DOHH2 (cell line): ENCODE data around the gene ADAP1.
A peak's percentile ranks its signal among the peaks of the same experiment; 100 is the strongest.

Experiments used
- H3F3A ChIP-seq: fragments of 200-600 bp; sonication (generic), shearing (Covaris generic); 2 replicates; pipeline ENCODE4 v1.6.0; 2016; ENCODE audit warnings: antibody characterized with exemption, mild to moderate bottlenecking; ENCODE audit not compliant: control insufficient read depth, insufficient read depth
- H3K27ac ChIP-seq: fragments of 200-600 bp; sonication (generic); 2 replicates; pipeline ENCODE4 v1.5.1; 2014; ENCODE audit warnings: low read depth, mild to moderate bottlenecking, low read length, moderate library complexity
- H3K27me3 ChIP-seq: fragments of 200-600 bp; sonication (generic); 2 replicates; pipeline ENCODE4 v1.6.1; 2014; ENCODE audit warnings: mild to moderate bottlenecking, low read length, mixed read lengths; ENCODE audit not compliant: control insufficient read depth
- H3K36me3 ChIP-seq: fragments of 200-600 bp; sonication (generic); 2 replicates; pipeline ENCODE4 v1.6.1; 2014; ENCODE audit warnings: mild to moderate bottlenecking, low read length, moderate library complexity, mixed read lengths; ENCODE audit not compliant: control insufficient read depth
- H3K4me1 ChIP-seq: fragments of 200-600 bp; sonication (generic); 2 replicates; pipeline ENCODE4 v1.6.1; 2014; ENCODE audit warnings: mild to moderate bottlenecking, low read length, mixed read lengths; ENCODE audit not compliant: control insufficient read depth
- H3K4me2 ChIP-seq: fragments of 200-600 bp; sonication (generic); 2 replicates; pipeline ENCODE4 v1.6.0; 2014; ENCODE audit warnings: mild to moderate bottlenecking, low read length, moderate library complexity
- H3K4me3 ChIP-seq: fragments of 200-600 bp; sonication (generic); 2 replicates; pipeline ENCODE4 v1.5.1; 2014; ENCODE audit warnings: mild to moderate bottlenecking, low read length, mixed read lengths
- H3K79me2 ChIP-seq: fragments of 200-600 bp; sonication (generic); 2 replicates; pipeline ENCODE4 v1.6.1; 2014; ENCODE audit warnings: mild to moderate bottlenecking, low read length, mixed read lengths; ENCODE audit not compliant: control insufficient read depth
- H3K9me2 ChIP-seq: fragments of 200-600 bp; sonication (generic); replicated peaks from 2 replicates; pipeline ENCODE4 v1.6.1; 2014; ENCODE audit warnings: mild to moderate bottlenecking, low read length, mixed read lengths; ENCODE audit not compliant: control insufficient read depth
- H3K9me3 ChIP-seq: fragments of 200-600 bp; sonication (generic); 2 replicates; pipeline ENCODE4 v1.6.1; 2014; ENCODE audit warnings: antibody characterized with exemption, low read length, mixed read lengths; ENCODE audit not compliant: control insufficient read depth, insufficient read depth
- H4K20me1 ChIP-seq: fragments of 200-600 bp; sonication (generic); 2 replicates; pipeline ENCODE4 v1.6.0; 2014; ENCODE audit warnings: low read depth, mild to moderate bottlenecking, antibody characterized with exemption, low read length, moderate library complexity; ENCODE audit not compliant: control insufficient read depth, insufficient read depth
- EZH2phosphoT487 ChIP-seq: fragments of 200-600 bp; sonication (generic); IDR thresholded peaks from 2 replicates; pipeline ENCODE4 v1.6.1; 2017; ENCODE audit warnings: borderline replicate concordance, mild to moderate bottlenecking, antibody characterized with exemption, low read length, moderate library complexity, mixed read lengths
- TF ChIP-seq, protein P1 (sequence below): fragments of 200-600 bp; sonication (generic); IDR thresholded peaks from one replicate; pipeline ENCODE4 v1.5.1; 2014; ENCODE audit warnings: antibody characterized with exemption, mild to moderate bottlenecking, low read depth, low read length; ENCODE audit not compliant: poor library complexity, severe bottlenecking

The ADAP1 gene

DNA sequence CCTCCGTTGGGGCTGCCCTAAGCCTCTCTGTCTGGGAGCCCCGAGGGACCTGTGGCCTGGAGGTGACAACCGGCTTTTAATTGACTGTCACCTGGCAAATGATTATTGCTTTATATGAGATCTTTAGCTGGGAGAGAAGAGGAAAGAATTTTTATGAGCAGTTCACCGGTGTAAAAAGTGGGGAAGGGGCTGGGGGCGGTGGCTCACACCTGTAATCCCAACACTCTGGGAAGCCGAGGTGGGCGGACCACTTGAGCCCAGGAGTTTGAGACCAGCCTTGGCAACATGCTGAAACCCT, 23.5 kb upstream of the ADAP1 start:
- peaks cover 85% of the 10 kb centered on the region for H3K4me1 ChIP-seq

DNA sequence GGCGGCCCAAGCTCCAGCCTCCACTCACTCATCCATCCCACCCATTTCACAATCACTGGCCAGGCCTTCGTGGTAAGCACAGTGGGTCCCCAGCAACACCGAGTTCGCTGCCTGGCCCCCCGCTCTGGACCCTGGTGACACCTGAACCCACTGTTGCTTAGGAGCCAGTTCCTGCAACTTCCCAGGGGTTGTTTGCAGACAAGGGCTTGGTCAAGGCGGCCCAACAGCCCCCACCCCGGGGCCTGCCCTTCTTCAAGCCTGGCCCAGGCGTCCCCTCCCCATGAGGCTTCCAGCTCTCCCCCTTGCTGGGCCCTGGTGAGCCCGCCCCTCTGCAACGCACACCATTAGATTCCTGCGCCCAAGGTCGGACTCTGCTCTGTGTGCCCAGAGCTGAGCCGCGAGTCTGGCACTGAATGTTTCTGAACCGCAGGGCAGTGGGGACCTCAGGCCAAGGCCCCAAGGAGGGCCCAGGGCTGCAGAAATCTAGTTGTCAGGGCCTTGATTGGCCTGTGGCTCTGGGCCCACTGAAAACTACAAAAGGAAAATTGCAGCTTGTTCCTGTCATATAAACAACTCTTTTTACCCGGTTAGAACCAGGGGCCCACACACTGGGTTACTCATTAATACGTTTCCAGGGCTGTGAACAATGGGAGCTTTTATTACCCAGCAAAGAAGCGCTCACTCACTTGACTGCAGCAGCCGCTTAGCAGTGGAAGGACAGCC, 23.0 kb upstream of the ADAP1 start:
- no peak for TF ChIP-seq EZH2phosphoT487
- TF ChIP-seq, protein P1, sequence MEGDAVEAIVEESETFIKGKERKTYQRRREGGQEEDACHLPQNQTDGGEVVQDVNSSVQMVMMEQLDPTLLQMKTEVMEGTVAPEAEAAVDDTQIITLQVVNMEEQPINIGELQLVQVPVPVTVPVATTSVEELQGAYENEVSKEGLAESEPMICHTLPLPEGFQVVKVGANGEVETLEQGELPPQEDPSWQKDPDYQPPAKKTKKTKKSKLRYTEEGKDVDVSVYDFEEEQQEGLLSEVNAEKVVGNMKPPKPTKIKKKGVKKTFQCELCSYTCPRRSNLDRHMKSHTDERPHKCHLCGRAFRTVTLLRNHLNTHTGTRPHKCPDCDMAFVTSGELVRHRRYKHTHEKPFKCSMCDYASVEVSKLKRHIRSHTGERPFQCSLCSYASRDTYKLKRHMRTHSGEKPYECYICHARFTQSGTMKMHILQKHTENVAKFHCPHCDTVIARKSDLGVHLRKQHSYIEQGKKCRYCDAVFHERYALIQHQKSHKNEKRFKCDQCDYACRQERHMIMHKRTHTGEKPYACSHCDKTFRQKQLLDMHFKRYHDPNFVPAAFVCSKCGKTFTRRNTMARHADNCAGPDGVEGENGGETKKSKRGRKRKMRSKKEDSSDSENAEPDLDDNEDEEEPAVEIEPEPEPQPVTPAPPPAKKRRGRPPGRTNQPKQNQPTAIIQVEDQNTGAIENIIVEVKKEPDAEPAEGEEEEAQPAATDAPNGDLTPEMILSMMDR = no peak
- H3K4me3 ChIP-seq = peak overlapping the region; percentile 26
- H3K27me3 ChIP-seq = no peaks in the 10 kb centered on the region
- H3F3A ChIP-seq = peaks cover 11% of the 10 kb centered on the region
- peak overlapping the region; percentile 36 for H3K27ac ChIP-seq
- peaks cover 7% of the 10 kb centered on the region; the same call in 1 of the 2 replicates for H4K20me1 ChIP-seq
- H3K4me1 ChIP-seq = peaks cover 86% of the 10 kb centered on the region
- H3K36me3 ChIP-seq = peaks cover 19% of the 10 kb centered on the region
- no peaks in the 10 kb centered on the region for H3K9me2 ChIP-seq
- peak overlapping the region; percentile 53 for H3K4me2 ChIP-seq
- peaks cover 29% of the 10 kb centered on the region for H3K79me2 ChIP-seq
- no peaks in the 10 kb centered on the region for H3K9me3 ChIP-seq

More for the DNA sequence above, 23.5 kb upstream of the ADAP1 start:
- Histone ChIP-seq H3K79me2 (peaks cover 24% of the 10 kb centered on the region), H3K9me3 (no peaks in the 10 kb centered on the region), H3F3A (peaks cover 11% of the 10 kb centered on the region), H3K36me3 (peaks cover 14% of the 10 kb centered on the region), H3K4me2 (peak overlapping the region; percentile 53), H3K27me3 (no peaks in the 10 kb centered on the region), H4K20me1 (0 out of 2 replicates have a peak, but pooled peaks cover 4% of the 10 kb centered on the region), H3K9me2 (no peaks in the 10 kb centered on the region), H3K4me3 (peak overlapping the region; percentile 26), H3K27ac (peak overlapping the region; percentile 36)
- TF ChIP-seq, protein P1 = no peak
- TF ChIP-seq EZH2phosphoT487 = no peak

DNA sequence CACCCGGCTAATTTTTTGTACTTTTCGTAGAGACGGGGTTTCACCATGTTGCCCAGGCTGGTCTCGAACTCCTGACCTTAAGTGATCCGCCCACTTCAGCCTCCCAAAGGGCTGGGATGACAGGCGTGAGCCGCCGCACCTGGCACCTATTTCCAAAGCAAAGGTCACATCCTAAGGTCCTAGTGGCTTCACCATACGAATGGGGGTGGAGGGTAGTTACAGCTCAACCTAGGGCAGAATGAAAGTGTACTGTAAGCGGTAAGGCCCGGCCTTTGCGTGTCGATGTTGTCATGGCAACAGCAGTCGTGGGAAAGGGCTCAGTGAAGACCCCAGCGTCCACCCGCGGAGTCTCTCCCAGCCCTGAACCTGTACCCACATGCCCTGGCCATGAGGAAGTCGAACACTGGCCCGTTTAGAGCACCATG, 22.4 kb upstream of the ADAP1 start:
- H3K9me2 ChIP-seq = no peaks in the 10 kb centered on the region

More for the DNA sequence above, 22.4 kb upstream of the ADAP1 start:
- H3K4me2 ChIP-seq = peak overlapping the region; percentile 53; the same call in 1 of the 2 replicates
- H3K27ac ChIP-seq = no peak overlapping the region
- peaks cover 86% of the 10 kb centered on the region for H3K4me1 ChIP-seq
- peaks cover 12% of the 10 kb centered on the region; the same call in 1 of the 2 replicates for H4K20me1 ChIP-seq
- no peak overlapping the region for H3K4me3 ChIP-seq
- H3K27me3 ChIP-seq = no peaks in the 10 kb centered on the region
- H3F3A ChIP-seq = peaks cover 11% of the 10 kb centered on the region
- TF ChIP-seq, protein P1 = no peak
- TF ChIP-seq EZH2phosphoT487 = no peak
- peaks cover 25% of the 10 kb centered on the region for H3K36me3 ChIP-seq
- no peaks in the 10 kb centered on the region for H3K9me3 ChIP-seq
- peaks cover 34% of the 10 kb centered on the region for H3K79me2 ChIP-seq
